ENCODE results near the gene DSE. TPM values are rescaled to one million over a fixed set of nuclear protein-coding genes. Genes with fewer than 3 reads are reported as not detected.

DSE gene
- polyA plus RNA-seq, 1 experiment: 109 TPM

DNA sequence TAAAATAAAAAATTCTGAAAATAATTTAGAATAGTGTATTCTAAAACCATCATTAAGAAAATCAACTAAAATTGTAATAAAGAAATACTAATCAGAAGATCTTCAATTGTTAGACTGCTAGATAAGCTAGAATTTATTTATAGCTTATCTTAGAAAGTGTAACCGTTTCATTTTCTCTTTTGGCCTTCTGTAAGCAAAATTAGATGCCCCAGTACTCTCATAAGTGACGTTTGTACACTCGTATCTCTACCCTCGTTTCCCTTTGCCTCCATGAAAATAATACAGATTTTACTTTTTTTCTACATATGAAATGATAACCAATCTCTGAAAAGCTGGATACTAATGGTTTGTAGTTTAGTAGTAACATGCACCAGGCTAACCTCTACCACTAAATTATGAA, 19.8 kb downstream of the DSE start:
- ChIA-PET POLR2A (no interaction called here), CTCF (no interaction called here)
- no peak for DNase-seq (ENCODE audit: low read depth)
- Histone ChIP-seq H3K27me3 (ENCODE audit: control insufficient read depth, insufficient read depth, low read length) (no peaks in the 10 kb centered on the region), H3K4me3 (ENCODE audit: low read depth, low read length) (no peak overlapping the region), H3K36me3 (ENCODE audit: control insufficient read depth, insufficient read depth, low read length) (no peaks in the 10 kb centered on the region)
- TF ChIP-seq, protein P1, sequence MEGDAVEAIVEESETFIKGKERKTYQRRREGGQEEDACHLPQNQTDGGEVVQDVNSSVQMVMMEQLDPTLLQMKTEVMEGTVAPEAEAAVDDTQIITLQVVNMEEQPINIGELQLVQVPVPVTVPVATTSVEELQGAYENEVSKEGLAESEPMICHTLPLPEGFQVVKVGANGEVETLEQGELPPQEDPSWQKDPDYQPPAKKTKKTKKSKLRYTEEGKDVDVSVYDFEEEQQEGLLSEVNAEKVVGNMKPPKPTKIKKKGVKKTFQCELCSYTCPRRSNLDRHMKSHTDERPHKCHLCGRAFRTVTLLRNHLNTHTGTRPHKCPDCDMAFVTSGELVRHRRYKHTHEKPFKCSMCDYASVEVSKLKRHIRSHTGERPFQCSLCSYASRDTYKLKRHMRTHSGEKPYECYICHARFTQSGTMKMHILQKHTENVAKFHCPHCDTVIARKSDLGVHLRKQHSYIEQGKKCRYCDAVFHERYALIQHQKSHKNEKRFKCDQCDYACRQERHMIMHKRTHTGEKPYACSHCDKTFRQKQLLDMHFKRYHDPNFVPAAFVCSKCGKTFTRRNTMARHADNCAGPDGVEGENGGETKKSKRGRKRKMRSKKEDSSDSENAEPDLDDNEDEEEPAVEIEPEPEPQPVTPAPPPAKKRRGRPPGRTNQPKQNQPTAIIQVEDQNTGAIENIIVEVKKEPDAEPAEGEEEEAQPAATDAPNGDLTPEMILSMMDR (IDR thresholded peaks at IDR 0.05; ENCODE audit: insufficient read depth, low read depth, low read length): no peak

DNA sequence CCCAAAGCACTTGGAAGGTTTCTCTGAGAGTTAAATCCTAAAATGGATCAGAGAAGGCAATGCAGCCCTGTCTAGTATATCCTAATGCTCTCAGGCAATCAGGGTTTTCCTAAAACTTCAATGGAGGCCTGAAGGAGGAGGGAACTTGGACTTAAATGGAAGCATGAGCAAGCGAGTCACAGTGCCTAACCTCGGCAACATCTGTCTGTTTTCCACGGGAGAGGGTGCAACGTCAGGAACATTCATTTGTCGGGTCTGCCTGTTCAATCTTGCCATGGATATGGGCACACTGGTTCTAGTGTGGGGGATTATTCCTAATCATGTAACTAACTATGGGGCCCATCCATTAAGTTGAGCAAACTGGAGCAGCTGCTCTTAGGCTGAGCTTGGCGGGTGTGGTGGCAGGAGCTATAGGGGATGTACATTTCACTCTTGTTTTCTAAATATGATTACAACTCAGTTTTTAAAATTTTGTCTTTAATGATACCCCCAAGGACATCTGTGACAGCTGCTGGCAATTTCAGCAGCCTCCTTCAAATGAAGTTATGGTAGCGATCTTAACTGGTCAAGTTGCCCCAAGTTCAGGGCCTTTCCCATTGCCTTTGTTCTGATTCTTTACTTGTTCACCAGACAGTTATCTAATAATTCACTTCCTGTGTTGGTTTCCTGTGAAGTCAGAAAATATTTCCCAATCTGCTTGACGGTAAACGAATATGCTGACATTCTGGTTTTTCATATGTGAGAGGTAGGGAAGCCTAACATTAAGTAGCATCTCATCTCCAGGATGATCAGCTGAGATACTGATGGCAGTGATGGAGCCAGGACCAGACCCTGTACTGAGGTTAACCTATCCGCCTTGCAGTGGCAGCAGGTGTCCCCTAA, 21.6 kb downstream of the DSE start:
- TF ChIP-seq, protein P1 (IDR thresholded peaks at IDR 0.05; ENCODE audit: insufficient read depth, low read depth, low read length): no peak
- DNase-seq (ENCODE audit: low read depth): no peak
- Histone ChIP-seq H3K36me3 (ENCODE audit: control insufficient read depth, insufficient read depth, low read length) (no peaks in the 10 kb centered on the region), H3K27me3 (ENCODE audit: control insufficient read depth, insufficient read depth, low read length) (no peaks in the 10 kb centered on the region), H3K4me3 (ENCODE audit: low read depth, low read length) (no peak overlapping the region)
- POLR2A ChIA-PET: no interaction called here
- CTCF ChIA-PET: interaction anchor here (1.0 to 1.2 kb wide), 3 partner anchors 24 to 112 kb away, joined by 3 to 4 read pairs (median 3); partner anchors contain the start of gene TSPYL1

DNA sequence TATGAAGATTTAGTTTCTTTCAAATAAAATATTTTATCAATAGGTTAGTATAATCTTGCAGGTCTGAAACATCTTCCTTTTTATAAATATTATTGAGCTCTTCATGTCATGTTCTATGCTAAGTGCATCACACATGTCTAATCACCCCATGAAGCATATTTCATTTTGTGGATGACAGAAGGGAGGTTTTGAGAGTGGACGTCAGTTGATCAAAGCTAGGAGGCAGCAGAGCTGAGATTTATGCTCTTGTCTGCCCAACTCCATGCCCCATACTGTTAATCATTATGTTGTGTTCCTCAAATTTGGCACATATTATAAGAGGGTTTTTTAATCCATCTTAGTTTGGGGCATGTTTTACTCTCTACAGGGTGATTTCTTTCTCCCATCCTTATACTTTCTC, 22.7 kb downstream of the DSE start:
- Histone ChIP-seq H3K4me3 (ENCODE audit: low read depth, low read length) (no peak overlapping the region), H3K27me3 (ENCODE audit: control insufficient read depth, insufficient read depth, low read length) (no peaks in the 10 kb centered on the region), H3K36me3 (ENCODE audit: control insufficient read depth, insufficient read depth, low read length) (no peaks in the 10 kb centered on the region)
- CTCF ChIA-PET: interaction anchor here (1.2 kb wide), 2 partner anchors 105 to 114 kb away, joined by 3 to 4 read pairs; partner anchors contain the start of gene TSPYL1
- TF ChIP-seq, protein P1 (IDR thresholded peaks at IDR 0.05; ENCODE audit: insufficient read depth, low read depth, low read length): 0 out of 2 replicates have a peak, but pooled peaks have one; percentile 6
- POLR2A ChIA-PET: no interaction called here
- no peak for DNase-seq (ENCODE audit: low read depth)

DNA sequence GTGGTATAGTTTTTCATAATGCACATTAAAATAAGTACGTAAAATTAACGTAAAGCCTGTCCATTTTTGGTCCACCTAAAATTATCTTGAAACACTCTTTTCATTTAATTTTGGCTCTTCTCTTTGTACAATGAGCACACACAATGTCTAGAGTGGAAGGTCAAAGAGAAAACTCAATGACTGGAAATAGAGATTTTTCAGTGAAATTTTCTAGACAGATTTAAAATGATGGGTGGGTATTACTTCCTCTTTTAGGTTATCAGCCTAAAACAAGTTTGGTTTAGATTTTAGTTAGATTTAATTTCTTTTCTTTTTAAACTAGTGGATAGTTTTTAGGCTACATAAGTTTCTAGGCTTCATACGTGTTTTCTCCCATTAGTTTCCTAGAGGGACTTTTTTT, 24.9 kb downstream of the DSE start:
- Histone ChIP-seq H3K36me3 (ENCODE audit: control insufficient read depth, insufficient read depth, low read length) (peaks cover 4% of the 10 kb centered on the region; the same call in 1 of the 2 replicates), H3K4me3 (ENCODE audit: low read depth, low read length) (no peak overlapping the region), H3K27me3 (ENCODE audit: control insufficient read depth, insufficient read depth, low read length) (no peaks in the 10 kb centered on the region)
- no peak for DNase-seq (ENCODE audit: low read depth)
- TF ChIP-seq, protein P1 (IDR thresholded peaks at IDR 0.05; ENCODE audit: insufficient read depth, low read depth, low read length): no peak
- CTCF ChIA-PET: interaction anchor here (0.8 to 1.3 kb wide), 2 partner anchors 10 to 165 kb away, joined by 3 to 4 read pairs; no protein-coding TSS in a partner anchor
- POLR2A ChIA-PET: no interaction called here

DNA sequence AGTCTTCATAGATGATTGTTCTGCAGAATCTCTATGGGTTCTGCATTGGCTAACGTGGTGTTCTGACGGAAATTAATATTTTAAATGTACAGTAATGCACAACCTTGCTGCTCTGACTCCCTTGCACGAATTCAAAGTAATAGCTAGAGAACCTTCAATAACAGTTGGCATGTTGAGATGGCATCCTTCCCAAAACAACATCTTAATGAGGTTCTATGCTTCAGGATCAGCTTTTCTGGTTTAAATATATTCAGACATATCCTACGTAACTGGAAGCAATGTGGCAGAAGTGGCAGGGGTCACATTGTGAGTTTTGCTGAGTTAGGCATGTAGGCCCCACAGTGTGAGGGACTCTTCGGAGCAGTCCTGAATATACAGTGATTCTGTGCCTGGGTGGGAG, 25.7 kb downstream of the DSE start:
- no peak overlapping the region for H3K4me3 ChIP-seq (ENCODE audit: low read depth, low read length)
- no peaks in the 10 kb centered on the region for H3K27me3 ChIP-seq (ENCODE audit: control insufficient read depth, insufficient read depth, low read length)
- TF ChIP-seq, protein P1 (IDR thresholded peaks at IDR 0.05; ENCODE audit: insufficient read depth, low read depth, low read length): no peak
- POLR2A ChIA-PET: no interaction called here
- CTCF ChIA-PET: interaction anchor here (0.8 to 1.3 kb wide), 3 partner anchors 10 to 165 kb away, joined by 3 to 5 read pairs (median 4); no protein-coding TSS in a partner anchor
- H3K36me3 ChIP-seq (ENCODE audit: control insufficient read depth, insufficient read depth, low read length): peaks cover 4% of the 10 kb centered on the region; the same call in 1 of the 2 replicates
- no peak for DNase-seq (ENCODE audit: low read depth)
